Measurements from ENCODE around the gene GHDC.
"Not testable (repeated sequence)": the region's sequence is repeated elsewhere in the genome, so short reads cannot be mapped to it uniquely, and the experiment has no call there.

GHDC gene

GRCh38 chr17:42190491-42191274 is 3.6 kb downstream of the GHDC start:
- WGBS (ENCODE audit: insufficient coverage) = 89% methylated on average over 14 of the region's 17 CpGs
- H3K27ac ChIP-seq (ENCODE audit: insufficient read depth in 1 of 2, low read depth in 1 of 2, low read length in 2 of 2, poor library complexity in 1 of 2, severe bottlenecking in 2 of 2) = no peak overlapping the region
- peaks cover 2 to 42% (median 31%) of the 10 kb centered on the region in 4 experiments for H3K4me1 ChIP-seq (ENCODE audit: control extremely low read depth in 1 of 4, control insufficient read depth in 4 of 4, insufficient read depth in 4 of 4, low read length in 3 of 4)
- POLR2A ChIA-PET = interaction anchor here (0.8 kb wide), 1 partner anchor 164 kb away, joined by 3 read pairs; no protein-coding TSS in a partner anchor
- CTCF ChIA-PET = interaction anchor here (0.9 to 1.9 kb wide), 6 partner anchors 9 to 75 kb away, joined by 3 to 4 read pairs (median 4); partner anchors contain the start of gene RAB5C
- peaks cover 0 to 20% (median 13%) of the 10 kb centered on the region in 4 experiments for H3K36me3 ChIP-seq (ENCODE audit: control insufficient read depth in 4 of 4, insufficient read depth in 4 of 4, low read length in 3 of 4)
- H3K9me3 ChIP-seq (ENCODE audit: control extremely low read depth in 1 of 5, control insufficient read depth in 4 of 5, insufficient read depth in 2 of 5, low read depth in 1 of 5, low read length in 4 of 5) = no peaks in the 10 kb centered on the region
- H3K4me3 ChIP-seq (ENCODE audit: control insufficient read depth in 1 of 7, extremely low read depth in 1 of 7, insufficient read depth in 4 of 7, low read depth in 2 of 7, low read length in 6 of 7) = no peak overlapping the region
- H3K27me3 ChIP-seq (replicated peaks in 2 of 5; ENCODE audit: control insufficient read depth in 4 of 5, insufficient read depth in 5 of 5, low read length in 4 of 5) = no peaks in the 10 kb centered on the region
- DNase-seq = no peak

GRCh38 chr17:42189651-42189965 is 4.7 kb downstream of the GHDC start:
- H3K4me1 ChIP-seq (ENCODE audit: control extremely low read depth in 1 of 4, control insufficient read depth in 4 of 4, insufficient read depth in 4 of 4, low read length in 3 of 4) = peaks cover 2 to 44% (median 36%) of the 10 kb centered on the region in 4 experiments
- POLR2A ChIA-PET = no interaction called here

GRCh38 chr17:42188749-42189650 is 5.3 kb downstream of the GHDC start:
- no peak overlapping the region for H3K27ac ChIP-seq (ENCODE audit: insufficient read depth in 1 of 2, low read depth in 1 of 2, low read length in 2 of 2, poor library complexity in 1 of 2, severe bottlenecking in 2 of 2)

More at GRCh38 chr17:42189651-42189965, 4.7 kb downstream of the GHDC start:
- Histone ChIP-seq H3K36me3 (ENCODE audit: control insufficient read depth in 4 of 4, insufficient read depth in 4 of 4, low read length in 3 of 4) (peaks cover 0 to 20% (median 13%) of the 10 kb centered on the region in 4 experiments), H3K9me3 (ENCODE audit: control extremely low read depth in 1 of 5, control insufficient read depth in 4 of 5, insufficient read depth in 2 of 5, low read depth in 1 of 5, low read length in 4 of 5) (no peaks in the 10 kb centered on the region), H3K4me3 (ENCODE audit: control insufficient read depth in 1 of 7, extremely low read depth in 1 of 7, insufficient read depth in 4 of 7, low read depth in 2 of 7, low read length in 6 of 7) (no peak overlapping the region), H3K27ac (ENCODE audit: insufficient read depth in 1 of 2, low read depth in 1 of 2, low read length in 2 of 2, poor library complexity in 1 of 2, severe bottlenecking in 2 of 2) (no peak overlapping the region), H3K27me3 (replicated peaks in 2 of 5; ENCODE audit: control insufficient read depth in 4 of 5, insufficient read depth in 5 of 5, low read length in 4 of 5) (peaks cover 0 to 2% (median 0%) of the 10 kb centered on the region in 5 experiments)
- CTCF ChIA-PET = interaction anchor here (1.3 to 1.9 kb wide), 6 partner anchors 8 to 72 kb away, joined by 3 to 4 read pairs (median 3); partner anchors contain the start of genes HSPB9 and RAB5C
- 92% methylated on average over 7 of the region's 11 CpGs for WGBS (ENCODE audit: insufficient coverage)
- no peak for DNase-seq

GRCh38 chr17:42187833-42188232 is 6.5 kb downstream of the GHDC start:
- 100% methylated on average over 2 of the region's 2 CpGs for WGBS (ENCODE audit: insufficient coverage)
- no peak overlapping the region for H3K27ac ChIP-seq (ENCODE audit: insufficient read depth in 1 of 2, low read depth in 1 of 2, low read length in 2 of 2, poor library complexity in 1 of 2, severe bottlenecking in 2 of 2)
- ChIA-PET POLR2A (no interaction called here), CTCF (interaction anchor here (0.5 to 1.9 kb wide), 7 partner anchors 8 to 218 kb away, joined by 3 to 5 read pairs (median 3); no protein-coding TSS in a partner anchor)
- H3K4me3 ChIP-seq (ENCODE audit: control insufficient read depth in 1 of 7, extremely low read depth in 1 of 7, insufficient read depth in 4 of 7, low read depth in 2 of 7, low read length in 6 of 7) = no peak overlapping the region
- no peaks in the 10 kb centered on the region for H3K9me3 ChIP-seq (ENCODE audit: control extremely low read depth in 1 of 5, control insufficient read depth in 4 of 5, insufficient read depth in 2 of 5, low read depth in 1 of 5, low read length in 4 of 5)
- H3K36me3 ChIP-seq (ENCODE audit: control insufficient read depth in 4 of 4, insufficient read depth in 4 of 4, low read length in 3 of 4) = peaks cover 0 to 20% (median 12%) of the 10 kb centered on the region in 4 experiments
- DNase-seq = no peak
- H3K27me3 ChIP-seq (replicated peaks in 2 of 5; ENCODE audit: control insufficient read depth in 4 of 5, insufficient read depth in 5 of 5, low read length in 4 of 5) = peaks cover 0 to 2% (median 0%) of the 10 kb centered on the region in 5 experiments
- H3K4me1 ChIP-seq (ENCODE audit: control extremely low read depth in 1 of 4, control insufficient read depth in 4 of 4, insufficient read depth in 4 of 4, low read length in 3 of 4) = peaks cover 0 to 39% (median 33%) of the 10 kb centered on the region in 4 experiments

More at GRCh38 chr17:42188749-42189650, 5.3 kb downstream of the GHDC start:
- no peaks in the 10 kb centered on the region for H3K9me3 ChIP-seq (ENCODE audit: control extremely low read depth in 1 of 5, control insufficient read depth in 4 of 5, insufficient read depth in 2 of 5, low read depth in 1 of 5, low read length in 4 of 5)
- H3K36me3 ChIP-seq (ENCODE audit: control insufficient read depth in 4 of 4, insufficient read depth in 4 of 4, low read length in 3 of 4) = peaks cover 0 to 20% (median 13%) of the 10 kb centered on the region in 4 experiments
- DNase-seq = peak; percentile 54 to 92 (median 91)
- 79% methylated on average over 15 of the region's 19 CpGs for WGBS (ENCODE audit: insufficient coverage)
- POLR2A ChIA-PET = interaction anchor here (0.6 kb wide), 1 partner anchor 835 kb away, joined by 3 read pairs; no protein-coding TSS in a partner anchor
- H3K4me3 ChIP-seq (ENCODE audit: control insufficient read depth in 1 of 7, extremely low read depth in 1 of 7, insufficient read depth in 4 of 7, low read depth in 2 of 7, low read length in 6 of 7) = no peak overlapping the region
- H3K27me3 ChIP-seq (replicated peaks in 2 of 5; ENCODE audit: control insufficient read depth in 4 of 5, insufficient read depth in 5 of 5, low read length in 4 of 5) = peaks cover 0 to 2% (median 0%) of the 10 kb centered on the region in 5 experiments
- peaks cover 2 to 41% (median 35%) of the 10 kb centered on the region in 4 experiments for H3K4me1 ChIP-seq (ENCODE audit: control extremely low read depth in 1 of 4, control insufficient read depth in 4 of 4, insufficient read depth in 4 of 4, low read length in 3 of 4)
- CTCF ChIA-PET = interaction anchor here (0.6 to 1.9 kb wide), 11 partner anchors 7 to 295 kb away, joined by 3 to 5 read pairs (median 3); partner anchors contain the start of genes HSPB9 and RAB5C

GRCh38 chr17:42186191-42186590 is 8.1 kb downstream of the GHDC start:
- CTCF ChIA-PET = interaction anchor here (0.8 kb wide), 1 partner anchor 12 kb away, joined by 3 read pairs; no protein-coding TSS in a partner anchor
- 100% methylated on average over 1 of the region's 5 CpGs for WGBS (ENCODE audit: insufficient coverage)
- peaks cover 3 to 43% (median 39%) of the 10 kb centered on the region in 4 experiments for H3K4me1 ChIP-seq (ENCODE audit: control extremely low read depth in 1 of 4, control insufficient read depth in 4 of 4, insufficient read depth in 4 of 4, low read length in 3 of 4)
- peaks cover 0 to 12% (median 5%) of the 10 kb centered on the region in 5 experiments for H3K27me3 ChIP-seq (replicated peaks in 2 of 5; ENCODE audit: control insufficient read depth in 4 of 5, insufficient read depth in 5 of 5, low read length in 4 of 5)
- POLR2A ChIA-PET = interaction anchor here (0.6 kb wide), 1 partner anchor 61 kb away, joined by 4 read pairs; no protein-coding TSS in a partner anchor
- H3K9me3 ChIP-seq (ENCODE audit: control extremely low read depth in 1 of 5, control insufficient read depth in 4 of 5, insufficient read depth in 2 of 5, low read depth in 1 of 5, low read length in 4 of 5); H3K27ac ChIP-seq (ENCODE audit: insufficient read depth in 1 of 2, low read depth in 1 of 2, low read length in 2 of 2, poor library complexity in 1 of 2, severe bottlenecking in 2 of 2); DNase-seq; H3K4me3 ChIP-seq (ENCODE audit: control insufficient read depth in 1 of 7, extremely low read depth in 1 of 7, insufficient read depth in 4 of 7, low read depth in 2 of 7, low read length in 6 of 7): not testable (repeated sequence)
- peaks cover 0 to 13% (median 7%) of the 10 kb centered on the region in 4 experiments for H3K36me3 ChIP-seq (ENCODE audit: control insufficient read depth in 4 of 4, insufficient read depth in 4 of 4, low read length in 3 of 4)

- ChIA-PET POLR2A (no interaction called here), CTCF (no interaction called here)
- no peak overlapping the region for H3K27ac ChIP-seq (ENCODE audit: insufficient read depth in 1 of 2, low read depth in 1 of 2, low read length in 2 of 2, poor library complexity in 1 of 2, severe bottlenecking in 2 of 2)
- peaks cover 0 to 7% (median 5%) of the 10 kb centered on the region in 4 experiments for H3K36me3 ChIP-seq (ENCODE audit: control insufficient read depth in 4 of 4, insufficient read depth in 4 of 4, low read length in 3 of 4)
- no peaks in the 10 kb centered on the region for H3K9me3 ChIP-seq (ENCODE audit: control extremely low read depth in 1 of 5, control insufficient read depth in 4 of 5, insufficient read depth in 2 of 5, low read depth in 1 of 5, low read length in 4 of 5)
- no peak overlapping the region for H3K4me3 ChIP-seq (ENCODE audit: control insufficient read depth in 1 of 7, extremely low read depth in 1 of 7, insufficient read depth in 4 of 7, low read depth in 2 of 7, low read length in 6 of 7)
- H3K27me3 ChIP-seq (replicated peaks in 2 of 5; ENCODE audit: control insufficient read depth in 4 of 5, insufficient read depth in 5 of 5, low read length in 4 of 5) = peaks cover 0 to 18% (median 6%) of the 10 kb centered on the region in 5 experiments
- peaks cover 3 to 49% (median 45%) of the 10 kb centered on the region in 4 experiments for H3K4me1 ChIP-seq (ENCODE audit: control extremely low read depth in 1 of 4, control insufficient read depth in 4 of 4, insufficient read depth in 4 of 4, low read length in 3 of 4)
- no peak for DNase-seq
- 92% methylated on average over 4 of the region's 7 CpGs for WGBS (ENCODE audit: insufficient coverage)
These were observed 8.7 kb downstream of the GHDC start for GRCh38 chr17:42185621-42185930.
